NB4 (cell line): ENCODE data around the gene ATP1B2.

ENCODE experiments used
- MYC ChIP-seq: IDR thresholded peaks from 2 replicates; pipeline ENCODE4 v1.6.1; 2011; ENCODE audit warnings: low read depth, low read length
- POLR2A ChIP-seq: IDR thresholded peaks from 2 replicates; pipeline ENCODE4 v1.6.1; 2011; ENCODE audit warnings: mild to moderate bottlenecking; ENCODE audit not compliant: insufficient read length; ENCODE audit errors: extremely low read depth
- TF ChIP-seq, protein P1 (sequence below): IDR thresholded peaks from one replicate; pipeline ENCODE4 v1.5.1; 2012; ENCODE audit warnings: low read depth, low read length

DNA sequence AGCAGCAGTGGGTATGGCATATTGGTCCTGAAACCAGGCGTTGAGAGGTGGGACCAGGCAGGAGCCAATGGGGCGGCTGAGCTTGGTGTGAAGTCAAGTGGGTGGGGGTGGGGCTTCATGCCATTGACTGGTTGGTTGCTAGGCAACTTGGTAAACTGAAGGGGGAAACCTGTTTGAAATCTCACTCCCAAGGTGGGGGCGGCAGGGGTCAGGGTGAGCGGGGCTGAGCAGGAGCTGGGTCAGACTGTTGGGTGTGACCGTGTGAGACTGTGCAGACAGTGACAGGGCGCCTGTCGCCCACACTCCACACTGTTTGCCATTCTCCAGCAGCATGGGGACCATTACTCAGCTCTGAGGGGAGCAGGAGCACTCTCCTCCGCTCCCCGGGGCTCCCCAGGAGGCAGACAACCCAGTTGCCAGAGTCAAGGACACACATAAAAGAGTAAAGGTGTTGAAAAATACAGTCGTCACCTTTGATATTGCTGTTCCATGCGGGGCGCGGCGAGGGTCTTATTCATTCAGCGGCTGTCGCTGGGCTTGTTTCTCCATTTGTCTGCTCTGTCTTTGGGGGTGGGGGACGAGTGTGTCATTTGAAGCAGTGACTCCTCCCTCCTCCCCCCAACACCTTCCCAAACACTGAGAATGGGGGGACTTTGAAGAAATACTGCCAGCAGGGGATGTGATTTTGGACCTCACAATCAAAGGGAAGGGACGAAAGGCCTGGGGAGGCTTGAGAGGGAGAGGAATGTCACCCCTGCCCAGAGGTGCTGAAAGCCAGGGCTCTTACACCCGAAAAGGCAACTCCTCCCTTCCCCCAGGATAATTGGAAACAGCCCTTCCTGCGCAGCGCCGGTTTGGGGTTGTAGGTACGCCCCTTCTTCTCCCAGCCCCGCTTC is 53.1 kb downstream of the ATP1B2 start:
- TF ChIP-seq, protein P1, sequence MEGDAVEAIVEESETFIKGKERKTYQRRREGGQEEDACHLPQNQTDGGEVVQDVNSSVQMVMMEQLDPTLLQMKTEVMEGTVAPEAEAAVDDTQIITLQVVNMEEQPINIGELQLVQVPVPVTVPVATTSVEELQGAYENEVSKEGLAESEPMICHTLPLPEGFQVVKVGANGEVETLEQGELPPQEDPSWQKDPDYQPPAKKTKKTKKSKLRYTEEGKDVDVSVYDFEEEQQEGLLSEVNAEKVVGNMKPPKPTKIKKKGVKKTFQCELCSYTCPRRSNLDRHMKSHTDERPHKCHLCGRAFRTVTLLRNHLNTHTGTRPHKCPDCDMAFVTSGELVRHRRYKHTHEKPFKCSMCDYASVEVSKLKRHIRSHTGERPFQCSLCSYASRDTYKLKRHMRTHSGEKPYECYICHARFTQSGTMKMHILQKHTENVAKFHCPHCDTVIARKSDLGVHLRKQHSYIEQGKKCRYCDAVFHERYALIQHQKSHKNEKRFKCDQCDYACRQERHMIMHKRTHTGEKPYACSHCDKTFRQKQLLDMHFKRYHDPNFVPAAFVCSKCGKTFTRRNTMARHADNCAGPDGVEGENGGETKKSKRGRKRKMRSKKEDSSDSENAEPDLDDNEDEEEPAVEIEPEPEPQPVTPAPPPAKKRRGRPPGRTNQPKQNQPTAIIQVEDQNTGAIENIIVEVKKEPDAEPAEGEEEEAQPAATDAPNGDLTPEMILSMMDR = no peak
- TF ChIP-seq MYC (no peak), POLR2A (no peak)
